Sigmoid colon (tissue), 7 donors: ENCODE data around the gene VDAC1. TPM values are rescaled to one million over a fixed set of nuclear protein-coding genes. Genes with fewer than 3 reads are reported as not detected.

ENCODE experiments used
- DNase-seq: peaks from one replicate; pipeline ENCODE4 v3.0.0-alpha.2; 2019
- H3K27ac ChIP-seq, 4 donors: fragments of 200-600 bp; sonication (generic); one replicate each; pipeline ENCODE4 v1.5.1; 2016 to 2019; ENCODE audit warnings: mild to moderate bottlenecking in 1 of 4
- H3K27me3 ChIP-seq, 3 donors: fragments of 200-600 bp; sonication (generic); one replicate each; pipeline ENCODE4 v1.5.1; 2019; ENCODE audit warnings: mild to moderate bottlenecking in 1 of 3
- H3K36me3 ChIP-seq, 4 donors: fragments of 200-600 bp; sonication (generic); one replicate each; pipeline ENCODE4 v1.5.1; 2016 to 2019
- H3K4me1 ChIP-seq, 4 donors: fragments of 200-600 bp; sonication (generic); one replicate each; pipeline ENCODE4 v1.5.1; 2017 to 2019
- H3K4me3 ChIP-seq, 4 donors: fragments of 200-600 bp; sonication (generic); one replicate each; pipeline ENCODE4 v1.5.1; 2017 to 2019; ENCODE audit warnings: mild to moderate bottlenecking in 2 of 4, moderate library complexity in 1 of 4
- H3K9me3 ChIP-seq, 4 donors: fragments of 200-600 bp in 3 of 4; sonication (generic) in 3 of 4; one replicate each; pipeline versions ENCODE4 v1.5.1 to v1.6.1; 2013 to 2019
- EP300 ChIP-seq, 4 donors: sonication (generic); formaldehyde crosslinking; IDR thresholded peaks; one replicate each; pipeline ENCODE4 v1.6.1; 2017; ENCODE audit warnings: antibody characterized with exemption in 4 of 4
- POLR2A ChIP-seq, 2 donors: fragments of 450-650 bp; IDR thresholded peaks; one replicate each; pipeline ENCODE4 v1.6.1; 2016; ENCODE audit warnings: antibody characterized with exemption in 2 of 2, mild to moderate bottlenecking in 2 of 2, moderate library complexity in 2 of 2
- POLR2AphosphoS5 ChIP-seq, 4 donors: sonication (generic); formaldehyde crosslinking; IDR thresholded peaks; one replicate each; pipeline ENCODE4 v1.6.1; 2017; ENCODE audit warnings: antibody characterized with exemption in 4 of 4
- WGBS, 2 donors: extraction: QIAGEN DNeasy Blood & Tissue Kit; methylation state at CpG; one replicate each; pipeline ENCODE4 v1.1.7; 2013; 5-methylcytosine and 5-hydroxymethylcytosine counted together
- intact Hi-C: fragments of 100-400 bp; cut with DNase I; formaldehyde crosslinking; loops from one replicate; pipeline ENCODE4 v1.15.1; 2023
- polyA plus RNA-seq, 3 donors: library from polyadenylated mRNA; stranded (reverse); fragments of 200-250 nt; gene quantifications; one replicate each; pipeline ENCODE4 v1.2.3, GENCODE V29; 2013
- total RNA-seq, 4 donors: library from RNA; depleted of rRNA; stranded (reverse); fragments of >200 nt; gene quantifications; one replicate each; pipeline ENCODE4 v1.1.0, GENCODE V29; 2016
- TF ChIP-seq, protein P1 (sequence below), 4 experiments: fragments of 450-650 bp in 3 of 4; fragments of 200-600 bp in 1 of 4; IDR thresholded peaks; one replicate each; pipeline ENCODE4 v1.5.1; 2016 to 2019; ENCODE audit warnings: antibody characterized with exemption in 4 of 4, mild to moderate bottlenecking in 3 of 4, moderate library complexity in 2 of 4
- donor health status: healthy with polysubstance abuse.
- donor health status: Bipolar disorder and iron deficiency.
- donor health status: healthy.

The VDAC1 gene
- total and polyA plus RNA-seq, 7 donors: 71.3 to 361 (median 99.2) TPM

DNA sequence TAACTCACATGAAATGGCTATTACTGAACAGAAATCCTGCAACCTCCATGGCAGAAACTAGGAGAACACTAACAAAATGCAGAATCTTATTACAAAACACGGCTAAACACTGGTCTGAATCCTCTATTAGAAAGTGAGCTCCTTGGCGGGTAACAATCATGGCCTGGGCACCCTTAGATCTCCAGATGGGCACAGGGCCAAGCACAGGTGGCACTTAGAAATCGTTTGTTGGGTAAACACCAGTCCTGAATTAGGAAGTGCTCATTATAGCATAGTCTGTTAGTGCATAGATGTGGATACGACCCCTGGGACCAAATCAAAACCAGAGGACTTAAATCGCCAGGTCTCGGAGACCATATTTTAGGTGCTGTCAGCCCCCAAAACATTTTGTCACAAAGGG lies 14.4 kb downstream of the VDAC1 start:
- Histone ChIP-seq H3K9me3 (no peaks in the 10 kb centered on the region), H3K4me3 (no peak overlapping the region), H3K4me1 (peaks cover 0 to 50% (median 44%) of the 10 kb centered on the region in 4 donors), H3K36me3 (peaks cover 20 to 57% (median 37%) of the 10 kb centered on the region in 4 donors), H3K27ac (peak overlapping the region in 1 of 4 donors; percentile 73), H3K27me3 (no peaks in the 10 kb centered on the region)
- DNase-seq: no peak
- intact Hi-C loops: no loop called here
- TF ChIP-seq POLR2A (IDR thresholded peaks at IDR 0.05) (no peak), POLR2AphosphoS5 (IDR thresholded peaks at IDR 0.05) (no peak)
- TF ChIP-seq, protein P1, sequence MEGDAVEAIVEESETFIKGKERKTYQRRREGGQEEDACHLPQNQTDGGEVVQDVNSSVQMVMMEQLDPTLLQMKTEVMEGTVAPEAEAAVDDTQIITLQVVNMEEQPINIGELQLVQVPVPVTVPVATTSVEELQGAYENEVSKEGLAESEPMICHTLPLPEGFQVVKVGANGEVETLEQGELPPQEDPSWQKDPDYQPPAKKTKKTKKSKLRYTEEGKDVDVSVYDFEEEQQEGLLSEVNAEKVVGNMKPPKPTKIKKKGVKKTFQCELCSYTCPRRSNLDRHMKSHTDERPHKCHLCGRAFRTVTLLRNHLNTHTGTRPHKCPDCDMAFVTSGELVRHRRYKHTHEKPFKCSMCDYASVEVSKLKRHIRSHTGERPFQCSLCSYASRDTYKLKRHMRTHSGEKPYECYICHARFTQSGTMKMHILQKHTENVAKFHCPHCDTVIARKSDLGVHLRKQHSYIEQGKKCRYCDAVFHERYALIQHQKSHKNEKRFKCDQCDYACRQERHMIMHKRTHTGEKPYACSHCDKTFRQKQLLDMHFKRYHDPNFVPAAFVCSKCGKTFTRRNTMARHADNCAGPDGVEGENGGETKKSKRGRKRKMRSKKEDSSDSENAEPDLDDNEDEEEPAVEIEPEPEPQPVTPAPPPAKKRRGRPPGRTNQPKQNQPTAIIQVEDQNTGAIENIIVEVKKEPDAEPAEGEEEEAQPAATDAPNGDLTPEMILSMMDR (IDR thresholded peaks at IDR 0.05): no peak
- 49 to 58% methylated on average over 6 of the region's 6 CpGs for WGBS, 2 donors

DNA sequence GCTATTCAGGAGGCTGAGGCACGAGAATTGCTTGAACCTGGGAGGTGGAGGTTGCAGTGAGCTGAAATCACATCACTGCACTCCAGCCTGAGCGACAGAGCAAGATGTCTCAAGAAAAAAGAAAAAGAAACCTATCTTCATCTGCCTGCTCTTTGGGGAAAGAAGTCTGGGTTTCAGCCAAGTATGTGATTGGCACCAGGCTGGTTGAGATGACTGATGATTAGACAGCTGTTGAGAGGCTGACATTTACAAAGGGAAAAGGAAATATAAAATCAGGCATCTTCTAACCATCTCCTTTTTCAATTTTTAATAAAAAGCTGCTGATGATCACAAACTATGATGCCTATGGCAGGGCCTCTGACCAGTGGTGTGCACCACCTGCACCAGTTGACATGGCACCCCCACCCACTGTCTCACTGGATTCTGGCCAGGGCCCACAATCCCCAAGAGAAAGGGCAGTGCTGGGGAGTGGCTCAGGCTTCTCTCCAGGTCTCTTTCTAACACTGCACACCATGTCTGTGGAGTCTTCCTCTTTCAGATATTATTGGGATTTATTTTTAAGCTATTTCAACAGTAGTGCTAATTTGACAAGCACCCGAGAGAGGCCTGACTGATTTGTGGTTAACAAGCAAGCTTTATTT lies 19.1 kb downstream of the VDAC1 start:
- no peak for DNase-seq
- Histone ChIP-seq H3K36me3 (peaks cover 18 to 96% (median 51%) of the 10 kb centered on the region in 4 donors), H3K27ac (no peak overlapping the region), H3K4me3 (no peak overlapping the region), H3K27me3 (no peaks in the 10 kb centered on the region), H3K4me1 (peaks cover 0 to 3% (median 0%) of the 10 kb centered on the region in 4 donors), H3K9me3 (no peaks in the 10 kb centered on the region)
- intact Hi-C loops: no loop called here
- TF ChIP-seq POLR2A (IDR thresholded peaks at IDR 0.05) (no peak), EP300 (IDR thresholded peaks at IDR 0.05) (no peak), POLR2AphosphoS5 (IDR thresholded peaks at IDR 0.05) (no peak)
- TF ChIP-seq, protein P1 (IDR thresholded peaks at IDR 0.05): no peak
- WGBS, 2 donors: 86 to 91% methylated on average over 3 of the region's 3 CpGs

DNA sequence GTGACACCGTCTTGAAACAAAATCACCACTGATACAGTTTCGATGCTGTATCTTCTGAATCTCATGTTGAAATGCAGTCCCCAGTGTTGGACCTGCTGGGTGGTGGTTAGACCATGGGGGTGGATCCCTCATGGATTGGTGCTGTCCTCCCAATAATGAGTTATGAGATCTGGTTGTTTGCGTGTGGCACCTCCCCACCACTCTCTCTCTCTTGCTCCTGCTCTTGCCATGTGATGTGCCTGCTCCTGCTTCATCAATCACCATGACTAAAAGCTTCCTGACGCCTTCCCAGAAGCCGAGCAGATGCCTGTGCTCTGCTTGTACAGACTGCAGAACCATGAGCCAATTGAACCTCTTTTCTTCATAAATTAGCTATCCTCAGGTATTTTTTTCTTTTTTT lies 21.1 kb downstream of the VDAC1 start:
- H3K9me3 ChIP-seq: no peaks in the 10 kb centered on the region
- WGBS, 2 donors: 94% methylated on average over 5 of the region's 5 CpGs
- H3K27me3 ChIP-seq: no peaks in the 10 kb centered on the region
- peaks cover 12 to 96% (median 38%) of the 10 kb centered on the region in 4 donors for H3K36me3 ChIP-seq
- H3K4me1 ChIP-seq: no peaks in the 10 kb centered on the region
- TF ChIP-seq EP300 (IDR thresholded peaks at IDR 0.05) (no peak), POLR2A (IDR thresholded peaks at IDR 0.05) (no peak), POLR2AphosphoS5 (IDR thresholded peaks at IDR 0.05) (no peak)
- TF ChIP-seq, protein P1 (IDR thresholded peaks at IDR 0.05): no peak
- H3K27ac ChIP-seq: no peak overlapping the region
- intact Hi-C loops: no loop called here
- DNase-seq: no peak
- no peak overlapping the region for H3K4me3 ChIP-seq

DNA sequence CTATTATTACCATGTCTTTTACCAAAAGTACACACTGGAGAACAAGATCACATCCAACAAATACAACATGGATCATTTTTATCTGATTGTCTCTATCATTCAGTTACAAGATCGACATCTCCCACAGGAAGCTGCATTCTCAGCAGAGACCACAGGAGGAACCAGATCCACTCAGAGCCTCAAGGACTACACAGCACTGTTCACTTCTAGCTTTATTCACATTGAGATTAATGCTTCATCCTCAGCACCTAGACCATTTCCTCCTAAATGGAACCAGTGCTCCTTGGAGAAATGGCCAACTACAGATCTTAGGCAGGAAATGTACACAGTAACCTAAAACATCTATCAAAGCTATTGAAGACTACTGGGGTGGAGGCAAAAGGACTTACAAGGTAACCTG lies 23.1 kb downstream of the VDAC1 start:
- 60 to 68% methylated on average over 1 of the region's 1 CpG for WGBS, 2 donors
- TF ChIP-seq POLR2A (IDR thresholded peaks at IDR 0.05) (no peak), POLR2AphosphoS5 (IDR thresholded peaks at IDR 0.05) (no peak), EP300 (IDR thresholded peaks at IDR 0.05) (no peak)
- TF ChIP-seq, protein P1 (IDR thresholded peaks at IDR 0.05): no peak
- peaks cover 0 to 9% (median 4%) of the 10 kb centered on the region in 4 donors for H3K4me1 ChIP-seq
- H3K27me3 ChIP-seq: no peaks in the 10 kb centered on the region
- DNase-seq: no peak
- intact Hi-C loops: no loop called here
- H3K36me3 ChIP-seq: peaks cover 8 to 91% (median 29%) of the 10 kb centered on the region in 4 donors
- H3K9me3 ChIP-seq: no peaks in the 10 kb centered on the region
- no peak overlapping the region for H3K27ac ChIP-seq
- no peak overlapping the region for H3K4me3 ChIP-seq

DNA sequence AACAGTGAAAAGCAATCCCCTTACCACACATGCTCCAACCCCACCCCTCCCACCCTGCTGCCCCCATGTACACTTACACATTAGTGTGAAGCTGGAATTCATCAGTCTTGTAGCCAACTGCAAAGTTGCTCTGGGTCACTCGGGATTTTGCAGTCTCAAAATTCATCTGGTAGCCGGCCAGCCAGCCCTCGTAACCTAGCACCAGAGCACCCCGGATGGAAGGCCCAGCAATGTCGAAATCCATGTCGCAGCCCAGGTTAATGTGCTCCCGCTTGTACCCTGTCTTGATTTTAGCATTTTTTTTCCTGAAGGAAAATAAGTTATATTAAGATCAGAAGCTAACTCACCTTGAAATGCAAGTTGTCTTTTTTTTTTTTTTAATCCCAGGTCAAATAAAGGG lies 24.1 kb downstream of the VDAC1 start:
- H3K9me3 ChIP-seq: no peaks in the 10 kb centered on the region
- H3K27me3 ChIP-seq: no peaks in the 10 kb centered on the region
- peaks cover 0 to 9% (median 4%) of the 10 kb centered on the region in 4 donors for H3K4me1 ChIP-seq
- H3K27ac ChIP-seq: no peak overlapping the region
- WGBS, 2 donors: 91 to 92% methylated on average over 7 of the region's 7 CpGs
- intact Hi-C loops: no loop called here
- no peak overlapping the region for H3K4me3 ChIP-seq
- peaks cover 7 to 91% (median 31%) of the 10 kb centered on the region in 4 donors for H3K36me3 ChIP-seq
- TF ChIP-seq, protein P1 (IDR thresholded peaks at IDR 0.05): no peak
- TF ChIP-seq POLR2AphosphoS5 (IDR thresholded peaks at IDR 0.05) (no peak), POLR2A (IDR thresholded peaks at IDR 0.05) (no peak), EP300 (IDR thresholded peaks at IDR 0.05) (no peak)
- no peak for DNase-seq
